H9 (cell line): Measurements from ENCODE around the gene PTPN13. TPM values are rescaled to one million over a fixed set of nuclear protein-coding genes. Genes with fewer than 3 reads are reported as not detected.

Experiments used
- DNase-seq: peaks from one replicate; pipeline ENCODE4 v3.0.0-alpha.2; 2017
- H2AFZ ChIP-seq: one replicate; pipeline ENCODE4 v1.6.1; 2013; ENCODE audit warnings: mild to moderate bottlenecking, low read length, control low read depth, moderate library complexity
- H2AK5ac ChIP-seq: 2 replicates; pipeline ENCODE4 v1.6.1; 2013; ENCODE audit warnings: low read length, control low read depth, mixed read lengths; ENCODE audit not compliant: insufficient read length
- H2BK120ac ChIP-seq: one replicate; pipeline ENCODE4 v1.6.1; 2013; ENCODE audit warnings: low read depth, mild to moderate bottlenecking, low read length, control low read depth, inconsistent platforms; ENCODE audit not compliant: poor library complexity, severe bottlenecking
- H2BK12ac ChIP-seq: 2 replicates; pipeline ENCODE4 v1.6.1; 2013; ENCODE audit warnings: low read length, control low read depth, mixed read lengths, low read depth; ENCODE audit not compliant: insufficient read length
- H2BK15ac ChIP-seq: 2 replicates; pipeline ENCODE4 v1.6.1; 2013; ENCODE audit warnings: low read depth, low read length, control low read depth
- H2BK20ac ChIP-seq: one replicate; pipeline ENCODE4 v1.6.1; 2013; ENCODE audit warnings: low read depth, mild to moderate bottlenecking, low read length, control low read depth, inconsistent platforms; ENCODE audit not compliant: poor library complexity, severe bottlenecking
- H2BK5ac ChIP-seq: 2 replicates; pipeline ENCODE4 v1.6.1; 2013; ENCODE audit warnings: low read length, control low read depth, mixed read lengths; ENCODE audit not compliant: insufficient read length
- H3K14ac ChIP-seq: 2 replicates; pipeline ENCODE4 v1.6.1; 2013; ENCODE audit warnings: low read length, control low read depth; ENCODE audit not compliant: insufficient read depth
- H3K18ac ChIP-seq: 2 replicates; pipeline ENCODE4 v1.6.1; 2013; ENCODE audit warnings: low read depth, mild to moderate bottlenecking, mixed read lengths, low read length, control low read depth; ENCODE audit not compliant: insufficient read length
- H3K23ac ChIP-seq: 2 replicates; pipeline ENCODE4 v1.6.1; 2013; ENCODE audit warnings: low read length, control low read depth, mixed read lengths, low read depth; ENCODE audit not compliant: insufficient read length
- H3K23me2 ChIP-seq: 2 replicates; pipeline ENCODE4 v1.6.1; 2013; ENCODE audit warnings: low read depth, mild to moderate bottlenecking, mixed read lengths, low read length, control low read depth; ENCODE audit not compliant: insufficient read length, poor library complexity, severe bottlenecking
- H3K27ac ChIP-seq: 2 replicates; pipeline ENCODE4 v1.5.1; 2013; ENCODE audit warnings: low read length, control low read depth, mixed read lengths, low read depth; ENCODE audit not compliant: insufficient read length
- H3K27me3 ChIP-seq: 2 replicates; pipeline ENCODE4 v1.6.1; 2013; ENCODE audit warnings: low read length, control low read depth, inconsistent platforms; ENCODE audit not compliant: insufficient read depth
- H3K4ac ChIP-seq: 2 replicates; pipeline ENCODE4 v1.6.1; 2013; ENCODE audit warnings: low read depth, mild to moderate bottlenecking, control low read depth, inconsistent platforms, low read length, moderate library complexity
- H3K4me1 ChIP-seq: 2 replicates; pipeline ENCODE4 v1.6.1; 2013; ENCODE audit warnings: low read length, control low read depth, inconsistent platforms; ENCODE audit not compliant: insufficient read depth
- H3K4me2 ChIP-seq: 2 replicates; pipeline ENCODE4 v1.6.1; 2013; ENCODE audit warnings: low read length, control low read depth, mixed read lengths; ENCODE audit not compliant: insufficient read length, insufficient read depth
- H3K56ac ChIP-seq: 2 replicates; pipeline ENCODE4 v1.6.1; 2013; ENCODE audit warnings: low read depth, mild to moderate bottlenecking, mixed read lengths, low read length, control low read depth; ENCODE audit not compliant: insufficient read length
- H3K79me1 ChIP-seq: 2 replicates; pipeline ENCODE4 v1.6.1; 2013; ENCODE audit warnings: low read depth, mild to moderate bottlenecking, moderate library complexity, low read length, control low read depth, inconsistent platforms; ENCODE audit not compliant: insufficient read depth, poor library complexity, severe bottlenecking
- H3K79me2 ChIP-seq: 2 replicates; pipeline ENCODE4 v1.6.1; 2013; ENCODE audit warnings: low read length, control low read depth, inconsistent platforms; ENCODE audit not compliant: insufficient read depth
- H3K9ac ChIP-seq: 2 replicates; pipeline ENCODE4 v1.6.1; 2013; ENCODE audit warnings: low read length, control low read depth, mixed read lengths; ENCODE audit not compliant: insufficient read length; ENCODE audit errors: extremely low read depth
- H3K9me3 ChIP-seq: one replicate; pipeline ENCODE4 v1.6.1; 2013; ENCODE audit warnings: low read depth, low read length, inconsistent platforms; ENCODE audit not compliant: control insufficient read depth
- H3T11ph ChIP-seq: one replicate; pipeline ENCODE4 v1.6.1; 2013; ENCODE audit warnings: mild to moderate bottlenecking, low read length, control low read depth, inconsistent platforms
- H4K20me1 ChIP-seq: one replicate; pipeline ENCODE4 v1.6.1; 2013; ENCODE audit not compliant: control insufficient read depth, insufficient read length, insufficient read depth
- H4K5ac ChIP-seq: 2 replicates; pipeline ENCODE4 v1.6.1; 2013; ENCODE audit warnings: low read depth, mild to moderate bottlenecking, mixed read lengths, low read length, control low read depth; ENCODE audit not compliant: insufficient read length
- H4K8ac ChIP-seq: replicated peaks from 2 replicates; pipeline ENCODE4 v1.6.1; 2013; ENCODE audit warnings: low read length, control low read depth, mixed read lengths, low read depth; ENCODE audit not compliant: insufficient read length
- H4K91ac ChIP-seq: 2 replicates; pipeline ENCODE4 v1.6.1; 2013; ENCODE audit warnings: low read depth, mild to moderate bottlenecking, moderate library complexity, mixed read lengths, low read length, control low read depth; ENCODE audit not compliant: insufficient read length
- H3K27ac Mint-ChIP-seq, 3 experiments: 2 replicates in 2 of 3; 3 replicates in 1 of 3; pipeline ENCODE4 v1.8.0; 2020 to 2021; ENCODE audit warnings: mixed read lengths in 3 of 3, mild to moderate bottlenecking in 1 of 3, moderate library complexity in 1 of 3
- H3K27me3 Mint-ChIP-seq: 2 replicates; pipeline ENCODE4 v1.8.0; 2021; ENCODE audit warnings: low read depth, mild to moderate bottlenecking, moderate library complexity, mixed read lengths
- H3K36me3 Mint-ChIP-seq, 3 experiments: 2 replicates in 2 of 3; 3 replicates in 1 of 3; pipeline ENCODE4 v1.8.0; 2020 to 2021; ENCODE audit warnings: low read depth in 3 of 3, mixed read lengths in 3 of 3; ENCODE audit not compliant: insufficient read depth in 1 of 3
- H3K4me1 Mint-ChIP-seq, 2 experiments: 2 replicates each; pipeline ENCODE4 v1.8.0; 2020; ENCODE audit warnings: mixed read lengths in 2 of 2
- H3K4me3 Mint-ChIP-seq, 2 experiments: 2 replicates in 1 of 2; 3 replicates in 1 of 2; pipeline ENCODE4 v1.8.0; 2020 to 2021; ENCODE audit warnings: mild to moderate bottlenecking in 2 of 2, mixed read lengths in 2 of 2, moderate library complexity in 1 of 2
- H3K9me3 Mint-ChIP-seq, 2 experiments: 2 replicates in 1 of 2; 3 replicates in 1 of 2; pipeline ENCODE4 v1.8.0; 2020; ENCODE audit warnings: mild to moderate bottlenecking in 2 of 2, mixed read lengths in 2 of 2, moderate library complexity in 1 of 2
- CTCF ChIP-seq: fragments of 200-600 bp; sonication (generic); conservative IDR thresholded peaks from 3 replicates; pipeline ENCODE4 v1.8.0; 2021; ENCODE audit warnings: antibody characterized with exemption, mild to moderate bottlenecking
- WGBS: extraction: QIAGEN DNeasy Blood & Tissue Kit; methylation state at CpG from one replicate; pipeline ENCODE4 v1.1.7; 2013; ENCODE audit warnings: missing lambda C conversion rate, low lambda C conversion rate, mixed read lengths; ENCODE audit not compliant: insufficient read length; ENCODE audit errors: extremely low coverage; 5-methylcytosine and 5-hydroxymethylcytosine counted together
- total RNA-seq: library from RNA; stranded (reverse); gene quantifications from 2 replicates; pipeline ENCODE4 v1.2.1, GENCODE V29; 2021

PTPN13 gene
- total RNA-seq, 1 experiment from 2014 or later: 34.9 TPM

DNA sequence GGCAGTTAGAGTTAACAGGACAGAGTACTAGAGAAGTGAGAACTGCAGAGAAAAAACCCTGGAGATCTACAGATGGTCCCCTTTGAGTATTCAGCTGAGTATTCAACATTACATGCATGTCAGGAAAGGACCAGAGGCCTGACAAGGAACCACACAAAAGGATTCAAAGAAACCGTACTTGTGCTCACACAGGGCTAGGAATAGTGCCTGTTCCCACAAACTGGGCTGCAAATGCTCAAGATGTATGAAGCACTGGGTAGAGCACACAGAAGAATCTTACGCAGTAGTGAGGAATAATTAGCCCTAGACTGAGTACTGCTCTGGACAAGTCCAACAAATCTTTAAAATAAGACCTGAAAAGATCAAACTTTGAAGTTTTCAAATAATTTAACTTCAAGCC, 17.6 kb downstream of the PTPN13 start:
- no peak overlapping the region for H3K56ac ChIP-seq
- no peak overlapping the region for H2BK120ac ChIP-seq
- no peaks in the 10 kb centered on the region for H3K27me3 Mint-ChIP-seq
- H3K79me2 ChIP-seq: no peaks in the 10 kb centered on the region; the same call in 1 of the 2 replicates
- DNase-seq: no peak
- no peaks in the 10 kb centered on the region for H3K9me3 ChIP-seq
- H3K9ac ChIP-seq: no peak overlapping the region
- H3K14ac ChIP-seq: no peak overlapping the region
- peaks cover 0 to 3% (median 3%) of the 10 kb centered on the region in 3 experiments; a peak in 4 of 7 replicates for H3K36me3 Mint-ChIP-seq
- no peak overlapping the region for H4K5ac ChIP-seq
- no peak overlapping the region for H3K27ac Mint-ChIP-seq
- H3K4me2 ChIP-seq: no peak overlapping the region
- H2BK15ac ChIP-seq: no peak overlapping the region
- H3K4me1 Mint-ChIP-seq: peaks cover 11 to 17% of the 10 kb centered on the region in 2 experiments
- no peak overlapping the region for H2BK20ac ChIP-seq
- WGBS: no CpG with 5 or more reads among the region's 2 CpGs
- no peak overlapping the region for H3K27ac ChIP-seq
- H3K23ac ChIP-seq: no peak overlapping the region
- H2BK5ac ChIP-seq: no peak overlapping the region
- peaks cover 0 to 5% of the 10 kb centered on the region in 2 experiments; a peak in 2 of 5 replicates for H3K9me3 Mint-ChIP-seq
- no peak for TF ChIP-seq CTCF
- no peak overlapping the region for H3K4me3 Mint-ChIP-seq
- H3K18ac ChIP-seq: no peak overlapping the region
- no peak overlapping the region for H2BK12ac ChIP-seq
- no peak overlapping the region for H4K8ac ChIP-seq
- no peaks in the 10 kb centered on the region for H3K23me2 ChIP-seq
- no peak overlapping the region for H4K91ac ChIP-seq
- no peaks in the 10 kb centered on the region for H3K27me3 ChIP-seq
- H3T11ph ChIP-seq: no peak overlapping the region
- H2AFZ ChIP-seq: no peak overlapping the region
- no peak overlapping the region for H3K4ac ChIP-seq
- H3K79me1 ChIP-seq: peaks cover 3% of the 10 kb centered on the region
- no peaks in the 10 kb centered on the region for H4K20me1 ChIP-seq
- H3K4me1 ChIP-seq: no peaks in the 10 kb centered on the region
- H2AK5ac ChIP-seq: no peak overlapping the region
